IPS-18a (cell line): Measurements from ENCODE around the gene OCA2.

Experiments
- H3K27ac ChIP-seq: one replicate; pipeline ENCODE4 v1.5.1; 2013; ENCODE audit warnings: low read length
- H3K27me3 ChIP-seq: one replicate; pipeline ENCODE4 v1.6.1; 2013; ENCODE audit warnings: mild to moderate bottlenecking, low read length; ENCODE audit not compliant: control insufficient read depth, insufficient read depth
- H3K36me3 ChIP-seq: one replicate; pipeline ENCODE4 v1.6.1; 2013; ENCODE audit warnings: low read depth, low read length; ENCODE audit not compliant: control insufficient read depth
- H3K4me1 ChIP-seq: one replicate; pipeline ENCODE4 v1.6.1; 2013; ENCODE audit warnings: low read depth, low read length; ENCODE audit not compliant: control insufficient read depth
- H3K4me3 ChIP-seq: one replicate; pipeline ENCODE4 v1.5.1; 2013; ENCODE audit warnings: low read length
- H3K9ac ChIP-seq: one replicate; pipeline ENCODE4 v1.6.1; 2013; ENCODE audit warnings: mild to moderate bottlenecking, low read length, moderate library complexity
- H3K9me3 ChIP-seq: one replicate; pipeline ENCODE4 v1.6.1; 2013; ENCODE audit warnings: low read depth, low read length; ENCODE audit not compliant: control insufficient read depth

The OCA2 gene

GRCh38 chr15:27937851-27938250 lies 161.3 kb downstream of the OCA2 start:
- Histone ChIP-seq H3K9ac (no peak overlapping the region), H3K4me3 (no peak overlapping the region), H3K9me3 (no peaks in the 10 kb centered on the region), H3K27me3 (no peaks in the 10 kb centered on the region), H3K36me3 (no peaks in the 10 kb centered on the region), H3K27ac (no peak overlapping the region), H3K4me1 (peaks cover 6% of the 10 kb centered on the region)

GRCh38 chr15:27936164-27936563 lies 163.0 kb downstream of the OCA2 start:
- peaks cover 6% of the 10 kb centered on the region for H3K4me1 ChIP-seq
- H3K9me3 ChIP-seq, result no peaks in the 10 kb centered on the region
- H3K27me3 ChIP-seq, result no peaks in the 10 kb centered on the region
- no peak overlapping the region for H3K4me3 ChIP-seq
- no peak overlapping the region for H3K27ac ChIP-seq
- no peaks in the 10 kb centered on the region for H3K36me3 ChIP-seq
- no peak overlapping the region for H3K9ac ChIP-seq

- Histone ChIP-seq H3K36me3 (no peaks in the 10 kb centered on the region), H3K9me3 (no peaks in the 10 kb centered on the region), H3K9ac (no peak overlapping the region), H3K27me3 (no peaks in the 10 kb centered on the region), H3K4me3 (no peak overlapping the region), H3K4me1 (peaks cover 6% of the 10 kb centered on the region), H3K27ac (no peak overlapping the region)
Observed at GRCh38 chr15:27935328-27935727, 163.8 kb downstream of the OCA2 start.

GRCh38 chr15:27934782-27935181 lies 164.3 kb downstream of the OCA2 start:
- Histone ChIP-seq H3K9me3 (no peaks in the 10 kb centered on the region), H3K9ac (no peak overlapping the region), H3K4me1 (peaks cover 6% of the 10 kb centered on the region), H3K36me3 (no peaks in the 10 kb centered on the region), H3K27ac (no peak overlapping the region), H3K4me3 (no peak overlapping the region), H3K27me3 (no peaks in the 10 kb centered on the region)

GRCh38 chr15:27933562-27933961 lies 165.6 kb downstream of the OCA2 start:
- H3K4me1 ChIP-seq, result no peaks in the 10 kb centered on the region
- H3K4me3 ChIP-seq, result no peak overlapping the region
- no peaks in the 10 kb centered on the region for H3K27me3 ChIP-seq
- H3K27ac ChIP-seq, result no peak overlapping the region
- no peak overlapping the region for H3K9ac ChIP-seq
- H3K36me3 ChIP-seq, result no peaks in the 10 kb centered on the region
- H3K9me3 ChIP-seq, result no peaks in the 10 kb centered on the region

- no peak overlapping the region for H3K9ac ChIP-seq
- H3K9me3 ChIP-seq, result no peaks in the 10 kb centered on the region
- no peaks in the 10 kb centered on the region for H3K27me3 ChIP-seq
- H3K4me1 ChIP-seq, result no peaks in the 10 kb centered on the region
- no peaks in the 10 kb centered on the region for H3K36me3 ChIP-seq
- no peak overlapping the region for H3K4me3 ChIP-seq
- no peak overlapping the region for H3K27ac ChIP-seq
Observed at GRCh38 chr15:27932600-27932999, 166.5 kb downstream of the OCA2 start.

GRCh38 chr15:27928386-27928785 lies 170.7 kb downstream of the OCA2 start:
- no peaks in the 10 kb centered on the region for H3K36me3 ChIP-seq
- H3K9me3 ChIP-seq, result no peaks in the 10 kb centered on the region
- no peak overlapping the region for H3K4me3 ChIP-seq
- H3K27ac ChIP-seq, result no peak overlapping the region
- no peaks in the 10 kb centered on the region for H3K27me3 ChIP-seq
- no peak overlapping the region for H3K9ac ChIP-seq
- H3K4me1 ChIP-seq, result no peaks in the 10 kb centered on the region

GRCh38 chr15:27912283-27912682 lies 186.8 kb downstream of the OCA2 start:
- no peak overlapping the region for H3K9ac ChIP-seq
- no peak overlapping the region for H3K27ac ChIP-seq
- H3K27me3 ChIP-seq, result no peaks in the 10 kb centered on the region
- no peaks in the 10 kb centered on the region for H3K9me3 ChIP-seq
- H3K4me3 ChIP-seq, result no peak overlapping the region
- no peaks in the 10 kb centered on the region for H3K4me1 ChIP-seq
- no peaks in the 10 kb centered on the region for H3K36me3 ChIP-seq

- Histone ChIP-seq H3K9me3 (no peaks in the 10 kb centered on the region), H3K27me3 (no peaks in the 10 kb centered on the region), H3K4me3 (no peak overlapping the region), H3K4me1 (no peaks in the 10 kb centered on the region), H3K36me3 (no peaks in the 10 kb centered on the region), H3K27ac (no peak overlapping the region), H3K9ac (no peak overlapping the region)
Observed at GRCh38 chr15:27906802-27907201, 192.3 kb downstream of the OCA2 start.

- no peaks in the 10 kb centered on the region for H3K36me3 ChIP-seq
- no peaks in the 10 kb centered on the region for H3K9me3 ChIP-seq
- no peak overlapping the region for H3K27ac ChIP-seq
- H3K9ac ChIP-seq, result no peak overlapping the region
- no peak overlapping the region for H3K4me3 ChIP-seq
- peaks cover 12% of the 10 kb centered on the region for H3K4me1 ChIP-seq
- H3K27me3 ChIP-seq, result no peaks in the 10 kb centered on the region
Observed at GRCh38 chr15:27903405-27903804, 195.7 kb downstream of the OCA2 start.

- Histone ChIP-seq H3K9ac (no peak overlapping the region), H3K36me3 (no peaks in the 10 kb centered on the region), H3K9me3 (no peaks in the 10 kb centered on the region), H3K4me3 (no peak overlapping the region), H3K4me1 (peaks cover 12% of the 10 kb centered on the region), H3K27me3 (no peaks in the 10 kb centered on the region), H3K27ac (no peak overlapping the region)
Observed at GRCh38 chr15:27902680-27903385, 196.3 kb downstream of the OCA2 start.

GRCh38 chr15:27899583-27900285 lies 199.4 kb downstream of the OCA2 start:
- H3K27ac ChIP-seq, result peak overlapping the region; percentile 52
- no peaks in the 10 kb centered on the region for H3K9me3 ChIP-seq
- H3K9ac ChIP-seq, result no peak overlapping the region
- no peaks in the 10 kb centered on the region for H3K36me3 ChIP-seq
- H3K4me3 ChIP-seq, result no peak overlapping the region
- H3K27me3 ChIP-seq, result no peaks in the 10 kb centered on the region
- peaks cover 12% of the 10 kb centered on the region for H3K4me1 ChIP-seq
